GM12864 (cell line): ENCODE measurements around the gene TPD52L2.
"Not testable (repeated sequence)": the region's sequence is repeated elsewhere in the genome, so short reads cannot be mapped to it uniquely, and the experiment has no call there.

Experiments
- DNase-seq: peaks from one replicate; pipeline ENCODE4 v3.0.0-alpha.2; 2011; ENCODE audit warnings: low read depth
- H3K4me3 ChIP-seq: 2 replicates; pipeline ENCODE4 v1.5.1; 2011; ENCODE audit warnings: mild to moderate bottlenecking, low read depth, low read length, control low read depth
- CTCF ChIP-seq: IDR thresholded peaks from 2 replicates; pipeline ENCODE4 v1.5.1; 2011; ENCODE audit warnings: low read depth, mild to moderate bottlenecking, moderate library complexity, low read length, control low read depth, inconsistent platforms; ENCODE audit errors: missing control alignments

The TPD52L2 gene

DNA sequence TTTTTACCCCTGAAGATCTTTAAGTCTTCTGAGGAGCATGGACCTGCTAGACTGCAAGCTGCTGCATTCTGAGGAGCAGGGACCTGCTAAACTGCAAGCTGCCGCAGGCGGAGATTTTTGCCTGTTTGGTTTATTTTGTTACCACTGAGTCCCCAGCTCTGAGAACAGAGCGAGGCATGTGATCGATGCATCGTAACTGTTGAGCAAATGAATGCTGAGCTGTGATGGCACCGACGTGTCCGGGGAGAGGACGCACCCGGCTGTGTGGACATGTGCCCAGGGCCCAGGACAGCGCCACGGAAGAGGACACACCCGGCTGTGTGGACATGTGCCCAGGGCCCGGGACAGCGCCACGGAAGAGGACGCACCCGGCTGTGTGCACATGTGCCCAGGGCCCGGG is 54.1 kb downstream of the TPD52L2 start:
- DNase-seq, result no peak
- TF ChIP-seq CTCF, result no peak
- H3K4me3 ChIP-seq, result no peak overlapping the region

DNA sequence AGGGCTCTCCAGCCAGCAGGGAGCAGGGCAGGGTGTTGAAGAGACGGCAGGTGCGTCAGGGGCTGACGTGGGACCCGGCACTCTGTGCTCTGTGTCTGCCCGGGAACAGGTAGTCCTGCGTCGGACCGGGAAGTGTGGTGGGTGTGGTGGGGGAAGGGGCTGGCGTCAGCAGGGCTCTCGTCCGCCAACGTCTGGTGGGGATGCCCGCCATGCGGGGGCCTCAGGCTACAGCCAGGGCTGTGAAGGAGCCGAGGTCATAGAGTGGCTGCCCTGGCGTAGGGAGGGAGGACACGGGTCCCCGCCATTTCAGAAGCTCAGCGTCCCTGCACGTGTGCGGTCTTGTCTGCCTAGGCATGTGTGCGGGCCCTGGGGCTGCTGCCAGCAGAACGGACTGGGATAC is 55.2 kb downstream of the TPD52L2 start:
- DNase-seq, result no peak
- no peak overlapping the region for H3K4me3 ChIP-seq
- TF ChIP-seq CTCF, result no peak

- DNase-seq, result no peak
- no peak for TF ChIP-seq CTCF
- H3K4me3 ChIP-seq, result no peak overlapping the region
Measured at GRCh38 chr20:63923651-63924050, 58.6 kb downstream of the TPD52L2 start.

GRCh38 chr20:63924241-63924640 is 59.2 kb downstream of the TPD52L2 start:
- no peak overlapping the region for H3K4me3 ChIP-seq
- no peak for DNase-seq
- TF ChIP-seq CTCF, result no peak

- no peak for TF ChIP-seq CTCF
Measured at GRCh38 chr20:63926298-63926697, 61.2 kb downstream of the TPD52L2 start.

GRCh38 chr20:63929071-63929470 is 64.0 kb downstream of the TPD52L2 start:
- no peak overlapping the region for H3K4me3 ChIP-seq
- no peak for TF ChIP-seq CTCF
- no peak for DNase-seq

More at GRCh38 chr20:63926298-63926697, 61.2 kb downstream of the TPD52L2 start:
- DNase-seq, result no peak
- H3K4me3 ChIP-seq, result no peak overlapping the region

DNA sequence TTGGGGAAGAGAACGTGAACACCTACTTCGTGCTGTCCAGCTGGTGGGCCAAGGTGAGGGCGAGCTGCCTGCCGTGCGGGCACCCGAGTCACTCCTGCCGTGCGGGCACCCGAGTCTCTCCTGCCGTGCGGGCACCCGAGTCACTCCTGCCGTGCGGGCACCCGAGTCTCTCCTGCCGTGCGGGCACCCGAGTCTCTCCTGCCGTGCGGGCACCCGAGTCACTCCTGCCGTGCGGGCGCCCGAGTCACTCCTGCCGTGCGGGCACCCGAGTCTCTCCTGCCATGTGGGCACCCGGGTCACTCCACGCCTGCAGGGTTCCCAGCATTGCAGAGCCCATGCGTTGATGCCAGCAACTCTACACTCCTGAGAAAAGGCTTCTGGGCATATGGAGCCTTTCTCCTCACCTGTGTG is 64.4 kb downstream of the TPD52L2 start:
- DNase-seq, H3K4me3 ChIP-seq: not testable (repeated sequence)
